ENCODE measurements around the gene TMEM116. TPM values are rescaled to one million over a fixed set of nuclear protein-coding genes. Genes with fewer than 3 reads are reported as not detected.

TMEM116 gene
- total RNA-seq, 1 experiment from 2014 or later: 13.0 TPM

DNA sequence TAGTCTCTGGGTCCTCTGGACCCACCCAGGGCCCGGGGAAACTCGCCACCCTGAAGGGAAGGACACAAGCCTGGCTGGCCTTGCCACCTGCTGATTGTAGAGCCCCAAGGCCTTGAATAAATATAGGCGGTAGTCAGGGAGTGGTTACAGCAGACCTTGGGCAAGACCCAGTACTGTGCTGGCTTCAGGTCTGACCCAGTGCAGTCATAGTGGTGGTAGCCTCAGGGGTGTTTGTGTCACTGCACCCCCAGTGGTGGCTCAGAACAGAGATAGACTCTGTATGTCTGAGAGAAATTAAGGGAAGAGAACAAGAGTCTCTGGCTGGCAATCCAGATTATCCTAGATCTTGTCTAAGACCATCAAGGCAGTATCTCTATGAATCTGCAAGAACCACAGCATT, 107.5 kb downstream of the TMEM116 start:
- DNase-seq (ENCODE audit: extremely low read depth, low read depth): no peak

DNA sequence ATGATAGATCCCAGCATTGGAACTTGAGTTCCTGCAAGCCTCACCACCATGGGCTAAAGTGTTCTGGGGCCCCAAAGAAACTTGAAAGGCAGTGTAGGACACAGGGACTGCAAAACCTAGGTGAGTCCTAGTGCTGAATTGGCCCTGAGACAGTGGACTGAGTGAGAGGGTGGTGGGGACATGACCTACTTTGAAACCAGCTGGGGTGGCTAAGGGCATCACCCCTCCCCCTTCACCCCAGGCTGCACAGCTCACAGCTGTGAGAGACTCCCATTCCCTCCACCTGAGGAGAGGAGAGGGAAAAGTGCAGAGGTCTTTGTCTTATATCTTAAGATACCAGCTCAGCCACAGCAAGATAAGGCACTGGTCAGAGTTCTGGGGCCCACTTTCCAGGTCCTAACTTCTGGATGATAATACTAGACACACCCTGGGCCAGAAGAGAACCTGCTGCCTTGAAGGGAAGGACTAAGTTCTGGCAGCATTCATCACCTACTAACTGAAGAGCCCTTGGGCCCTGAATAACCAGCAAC, 108.5 kb downstream of the TMEM116 start:
- no peak for DNase-seq (ENCODE audit: extremely low read depth, low read depth)

DNA sequence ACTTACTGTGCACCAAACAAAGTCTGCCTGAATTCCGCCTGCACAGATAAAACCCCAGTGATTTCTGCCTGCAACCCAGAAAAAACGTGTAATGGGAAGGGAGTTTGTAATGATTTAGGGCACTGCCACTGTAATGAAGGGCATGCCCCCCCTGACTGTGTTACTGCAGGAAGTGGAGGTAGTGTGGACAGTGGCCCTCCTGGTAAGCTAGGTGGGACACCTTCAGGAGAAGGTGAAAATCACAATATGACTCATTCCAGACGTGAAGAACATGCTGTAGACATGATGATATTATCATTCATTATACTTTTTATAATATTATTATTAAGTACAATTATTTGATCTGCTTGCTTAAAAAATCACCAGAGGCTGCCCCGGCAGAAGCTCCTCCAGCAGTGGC, 111.8 kb downstream of the TMEM116 start:
- DNase-seq (ENCODE audit: extremely low read depth, low read depth): no peak

DNA sequence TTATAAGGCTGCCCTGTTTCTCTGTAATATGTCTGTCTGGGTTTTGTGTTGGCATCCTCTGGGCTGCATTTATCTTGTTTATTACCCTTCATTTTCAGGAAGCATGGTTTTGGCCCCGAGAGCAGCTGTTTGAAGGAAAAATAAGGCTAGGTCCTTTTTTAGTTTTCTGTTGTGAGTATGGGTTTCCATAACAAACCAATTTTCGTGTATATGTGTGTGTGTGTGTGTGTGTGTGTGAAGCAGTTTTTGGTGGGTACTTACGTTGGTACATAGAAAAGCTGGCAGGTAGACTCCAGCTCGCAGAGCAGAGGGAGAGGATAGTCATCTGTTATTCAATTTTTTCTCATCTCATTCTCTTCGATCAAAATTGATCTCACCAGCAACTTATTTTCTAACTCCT, 118.4 kb downstream of the TMEM116 start:
- no peak for DNase-seq (ENCODE audit: extremely low read depth, low read depth)

DNA sequence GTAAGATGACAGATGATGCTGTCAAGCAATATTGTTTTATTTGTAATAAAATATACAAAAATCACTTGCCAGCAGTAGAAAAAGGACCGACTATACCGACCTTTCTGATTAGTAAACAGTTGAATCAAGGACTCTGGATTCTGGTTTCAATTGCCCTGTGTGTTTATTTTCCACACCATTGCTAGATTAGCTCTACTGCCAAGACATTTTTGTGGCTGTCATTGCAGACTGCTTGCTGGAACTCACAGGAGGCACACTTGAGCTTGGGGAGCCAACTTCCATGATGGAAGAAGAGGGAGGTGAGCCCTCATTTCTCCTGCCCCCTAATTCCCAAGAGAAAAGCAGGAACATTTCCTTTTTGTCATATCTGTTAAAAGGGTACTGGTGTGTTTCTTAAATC, 119.7 kb downstream of the TMEM116 start:
- DNase-seq (ENCODE audit: extremely low read depth, low read depth): no peak

DNA sequence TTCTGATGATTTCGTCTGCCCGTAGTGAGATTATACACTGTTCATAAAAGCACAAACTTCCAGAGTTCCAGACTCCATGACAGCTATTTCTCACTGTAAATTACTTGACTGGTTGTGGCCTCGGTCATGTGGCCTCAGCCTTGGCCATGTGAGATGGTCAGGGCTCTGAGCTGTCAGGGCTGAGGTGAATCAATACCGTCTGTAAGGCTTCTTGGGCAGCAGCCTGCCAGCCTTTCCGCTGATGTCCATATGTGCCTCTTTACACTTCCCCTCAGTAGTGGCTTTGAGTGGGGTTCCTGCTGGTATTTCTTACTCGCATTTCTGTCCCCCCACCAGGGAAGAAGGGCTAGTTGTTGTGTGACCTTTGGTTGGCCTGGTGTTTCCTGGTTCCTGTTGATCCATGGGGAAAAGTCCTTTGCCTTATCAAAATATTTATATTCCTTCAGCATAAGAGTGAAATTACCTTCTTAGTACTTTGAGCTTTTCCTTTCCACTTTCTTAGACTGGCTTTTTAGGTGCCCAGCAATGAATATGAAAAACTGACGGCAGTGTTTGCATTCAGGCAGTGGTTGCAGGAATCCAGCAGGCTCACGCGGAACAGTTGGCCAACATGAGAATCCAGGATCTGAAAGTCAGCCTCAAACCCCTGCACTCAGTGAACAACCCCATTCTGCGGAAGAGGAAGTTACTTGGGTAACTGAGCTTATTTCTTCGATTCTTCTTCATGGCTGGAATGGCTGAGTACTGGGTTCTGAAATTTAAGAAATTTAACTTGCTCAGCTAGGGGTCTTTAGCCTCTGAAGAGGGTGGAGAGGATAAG, 124.8 kb downstream of the TMEM116 start:
- DNase-seq (ENCODE audit: extremely low read depth, low read depth): no peak

DNA sequence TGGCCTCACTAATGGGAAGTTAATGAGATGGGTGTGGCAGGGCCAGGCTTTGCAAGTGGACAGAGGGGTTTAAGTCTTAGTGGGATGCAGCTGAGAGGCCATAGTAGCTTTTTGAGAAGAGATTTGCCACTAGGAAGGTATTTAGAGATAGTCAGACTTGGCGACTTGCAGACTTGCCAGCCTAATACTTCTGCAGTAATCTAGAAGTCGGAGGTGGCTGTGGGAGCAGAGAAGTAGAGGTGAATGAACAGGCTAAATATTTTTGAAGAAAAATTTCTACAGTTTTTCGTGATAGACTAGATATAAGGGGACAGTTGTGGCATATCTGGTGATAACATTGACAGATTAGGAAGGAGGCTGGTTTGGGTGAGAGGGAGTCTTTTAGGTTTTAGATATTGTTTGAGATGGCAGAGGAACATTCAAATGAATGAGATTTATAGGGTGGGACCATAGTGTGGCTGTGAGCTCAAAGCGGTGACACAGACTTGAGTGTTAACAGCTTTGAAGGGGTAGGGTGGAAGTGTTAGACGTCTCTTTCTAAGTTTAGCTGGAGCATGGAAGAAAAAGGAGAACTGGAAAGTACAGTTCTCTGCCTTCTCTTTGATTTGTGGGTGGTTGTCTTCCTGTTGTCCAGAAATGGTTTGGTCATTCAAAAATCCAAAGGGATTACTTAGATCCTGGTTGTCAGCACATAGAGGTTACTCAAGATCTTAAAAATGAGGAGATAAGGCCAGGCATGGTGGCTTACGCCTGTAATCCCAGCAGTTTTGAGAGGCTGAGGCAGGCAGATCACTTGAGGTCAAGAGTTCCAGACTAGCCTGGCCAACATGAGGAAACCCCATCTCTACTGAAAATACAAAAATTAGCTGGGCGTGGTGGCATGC, 126.1 kb downstream of the TMEM116 start:
- DNase-seq (ENCODE audit: extremely low read depth, low read depth): no peak

DNA sequence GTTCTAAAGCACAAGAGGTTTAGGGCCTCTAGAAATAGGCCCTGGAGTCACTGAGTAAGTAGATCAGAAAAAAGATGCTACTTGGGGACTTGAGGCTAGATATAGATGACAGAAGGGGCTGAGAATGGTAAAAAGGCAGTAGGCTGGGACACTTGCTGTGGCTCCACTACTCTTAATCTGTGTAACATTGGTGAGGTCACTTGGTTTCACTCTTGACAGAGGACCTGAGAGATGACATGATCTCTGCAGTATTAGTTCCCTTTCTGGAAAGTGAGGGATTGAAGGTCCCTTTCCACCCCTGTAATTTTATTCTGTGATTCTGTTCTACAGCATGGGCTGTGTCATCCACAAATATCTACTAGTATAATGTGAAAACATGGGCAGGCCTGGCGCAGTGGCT, 131.2 kb downstream of the TMEM116 start:
- DNase-seq (ENCODE audit: extremely low read depth, low read depth): no peak

Small RNAs within 50 kb of the gene (small RNA-seq; reads per million reads assigned to genes)
- gene AC004024.1 (0 to 0.35 reads per million in 2 experiments), gene MIR3657 (0 to 0.06 reads per million in 2 experiments)

Other genes with a start within 250 kb of the TMEM116 start
- gene ALDH2, start 246.2 kb downstream of the TMEM116 start, total RNA-seq (2014; rRNA removed; shearing (Covaris generic)): 14.9 and 18.8 TPM in 2 replicates
- 60.9 and 61.2 TPM in 2 replicates for gene MAPKAPK5, start 170.9 kb downstream of the TMEM116 start, total RNA-seq (2014; rRNA removed; shearing (Covaris generic))
- gene ERP29, start 261 bp upstream of the TMEM116 start, total RNA-seq (2014; rRNA removed; shearing (Covaris generic)): 173 and 194 TPM in 2 replicates
- gene NAA25, start 95.6 kb upstream of the TMEM116 start, total RNA-seq (2014; rRNA removed; shearing (Covaris generic)): 33.6 and 42.7 TPM in 2 replicates
- gene TRAFD1, start 112.4 kb upstream of the TMEM116 start, total RNA-seq (2014; rRNA removed; shearing (Covaris generic)): 14.8 and 16.4 TPM in 2 replicates